ENCODE data around the gene WFDC2.

The WFDC2 gene, protein sequence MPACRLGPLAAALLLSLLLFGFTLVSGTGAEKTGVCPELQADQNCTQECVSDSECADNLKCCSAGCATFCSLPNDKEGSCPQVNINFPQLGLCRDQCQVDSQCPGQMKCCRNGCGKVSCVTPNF

DNA sequence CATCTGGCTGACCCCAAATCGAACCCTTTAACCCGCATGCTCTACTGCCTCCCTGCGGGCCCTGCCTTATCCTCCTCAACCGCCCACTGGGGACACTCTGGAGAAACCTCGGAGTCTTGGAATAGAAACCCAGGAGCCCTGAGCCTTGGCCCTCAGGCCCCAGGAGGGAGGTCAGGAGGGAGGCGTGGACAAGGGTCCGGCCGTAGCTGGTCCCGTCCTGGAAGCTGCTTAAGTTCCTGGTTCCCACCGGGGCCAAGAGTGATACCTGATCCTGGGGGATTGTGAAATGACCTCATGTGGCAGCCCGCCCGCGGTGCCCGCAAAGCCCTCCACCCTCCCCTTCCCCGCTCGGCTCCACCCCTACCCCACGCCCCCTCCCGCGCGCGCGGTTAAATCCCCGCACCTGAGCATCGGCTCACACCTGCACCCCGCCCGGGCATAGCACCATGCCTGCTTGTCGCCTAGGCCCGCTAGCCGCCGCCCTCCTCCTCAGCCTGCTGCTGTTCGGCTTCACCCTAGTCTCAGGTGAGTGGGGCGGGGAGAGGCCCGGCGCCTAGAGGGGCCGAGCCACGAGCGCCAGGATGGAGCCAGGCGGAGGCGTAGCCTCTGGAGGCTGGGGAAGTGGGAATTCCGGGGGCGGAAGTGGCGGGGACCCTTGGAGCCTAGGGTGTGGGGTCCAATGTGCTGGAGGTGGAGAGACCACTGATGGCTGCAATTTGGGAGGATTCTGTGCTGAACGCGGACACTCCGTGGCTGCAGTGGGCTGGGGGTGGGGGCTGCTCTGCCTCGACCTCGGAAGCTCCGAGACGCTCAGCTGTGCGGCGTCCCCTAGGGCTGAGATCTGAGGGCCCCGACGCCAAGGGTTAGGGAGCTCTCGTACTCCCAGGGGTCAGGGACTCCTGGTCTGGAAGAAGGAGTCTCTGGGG is at the start of gene WFDC2:
Gene WFDC2, plus strand, starts transcription at position 418 of the 926 bp plus-strand sequence. Its CDS starts 29 bp downstream, at position 447.
- DNase-seq, result no peak

DNA sequence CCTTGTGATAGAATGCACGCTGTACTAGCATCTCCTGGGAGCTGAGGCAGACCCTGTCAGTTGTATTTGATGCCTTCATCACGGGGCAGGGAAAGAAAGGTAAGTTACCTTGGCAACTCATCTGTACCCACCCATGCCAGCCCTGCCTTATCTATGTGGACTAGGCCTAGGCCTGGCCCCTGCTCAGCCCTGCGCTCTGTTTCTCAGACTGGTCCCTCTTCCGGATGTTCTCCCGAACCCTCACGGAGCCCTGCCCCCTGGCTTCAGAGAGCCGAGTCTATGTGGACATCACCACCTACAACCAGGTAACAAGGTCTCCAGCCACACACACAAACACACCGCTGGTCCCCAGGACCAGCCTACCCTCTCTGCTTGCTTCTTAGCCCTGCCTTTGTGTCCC is 49.4 kb upstream of the WFDC2 start:
- DNase-seq, result no peak

DNA sequence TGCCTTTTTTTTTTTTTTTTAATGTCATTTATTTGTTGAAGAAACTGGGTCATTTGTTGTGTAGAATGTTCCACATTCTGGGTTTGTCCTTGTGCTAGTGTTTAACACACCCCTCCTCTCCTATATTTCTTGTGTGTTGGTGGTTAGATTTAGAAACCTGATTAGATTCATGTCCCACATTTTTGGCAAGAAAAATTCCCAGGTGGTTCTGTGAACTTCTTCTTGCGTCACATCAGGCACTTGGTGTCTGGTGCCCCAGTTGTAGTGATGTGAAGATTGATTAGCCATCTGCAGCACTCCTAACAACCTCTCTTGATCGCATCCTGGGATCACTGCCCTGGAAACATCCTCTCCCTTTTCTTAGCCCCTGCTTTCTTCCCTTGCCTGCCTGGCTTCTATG is 45.9 kb upstream of the WFDC2 start:
- DNase-seq, result no peak

DNA sequence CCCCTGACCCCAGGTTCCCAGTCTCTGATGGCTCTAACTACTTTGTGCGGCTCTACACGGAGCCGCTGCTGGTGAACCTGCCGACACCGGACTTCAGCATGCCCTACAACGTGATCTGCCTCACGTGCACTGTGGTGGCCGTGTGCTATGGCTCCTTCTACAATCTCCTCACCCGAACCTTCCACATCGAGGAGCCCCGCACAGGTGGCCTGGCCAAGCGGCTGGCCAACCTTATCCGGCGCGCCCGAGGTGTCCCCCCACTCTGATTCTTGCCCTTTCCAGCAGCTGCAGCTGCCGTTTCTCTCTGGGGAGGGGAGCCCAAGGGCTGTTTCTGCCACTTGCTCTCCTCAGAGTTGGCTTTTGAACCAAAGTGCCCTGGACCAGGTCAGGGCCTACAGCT is 44.0 kb upstream of the WFDC2 start:
- no peak for DNase-seq

DNA sequence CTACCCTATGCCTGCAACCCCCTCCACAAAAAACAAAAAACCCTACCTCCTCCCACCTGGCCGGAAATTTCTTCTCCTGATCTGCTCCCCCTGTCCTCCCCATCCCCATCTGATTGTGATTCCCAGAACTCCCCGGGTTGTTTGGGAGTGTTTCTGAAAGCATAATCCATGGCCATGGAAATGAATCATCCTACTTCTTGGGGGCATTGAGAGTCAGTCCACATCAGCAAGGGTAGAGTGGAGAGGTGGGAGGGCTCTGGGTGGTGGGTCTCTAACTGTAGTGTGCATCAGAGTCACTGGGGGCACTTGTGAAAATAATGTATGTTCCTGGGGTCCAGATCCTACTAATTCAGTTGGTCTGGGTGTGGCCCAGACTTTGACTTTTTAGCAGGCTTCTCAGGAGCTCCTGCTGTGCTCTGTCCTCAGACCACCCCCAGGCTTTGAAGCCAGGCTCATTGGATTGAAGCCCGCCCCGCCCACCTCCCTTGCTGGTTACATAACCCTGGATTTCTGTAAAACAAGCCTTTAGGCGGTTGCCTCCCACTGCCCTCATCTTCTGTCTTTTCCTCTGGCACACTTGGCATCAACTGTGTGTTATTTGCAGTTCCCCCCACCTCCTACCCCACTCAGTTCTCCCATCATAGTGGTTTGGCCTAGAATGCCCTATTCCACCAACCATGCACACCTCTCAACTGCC is 43.1 kb upstream of the WFDC2 start:
- DNase-seq, result no peak

DNA sequence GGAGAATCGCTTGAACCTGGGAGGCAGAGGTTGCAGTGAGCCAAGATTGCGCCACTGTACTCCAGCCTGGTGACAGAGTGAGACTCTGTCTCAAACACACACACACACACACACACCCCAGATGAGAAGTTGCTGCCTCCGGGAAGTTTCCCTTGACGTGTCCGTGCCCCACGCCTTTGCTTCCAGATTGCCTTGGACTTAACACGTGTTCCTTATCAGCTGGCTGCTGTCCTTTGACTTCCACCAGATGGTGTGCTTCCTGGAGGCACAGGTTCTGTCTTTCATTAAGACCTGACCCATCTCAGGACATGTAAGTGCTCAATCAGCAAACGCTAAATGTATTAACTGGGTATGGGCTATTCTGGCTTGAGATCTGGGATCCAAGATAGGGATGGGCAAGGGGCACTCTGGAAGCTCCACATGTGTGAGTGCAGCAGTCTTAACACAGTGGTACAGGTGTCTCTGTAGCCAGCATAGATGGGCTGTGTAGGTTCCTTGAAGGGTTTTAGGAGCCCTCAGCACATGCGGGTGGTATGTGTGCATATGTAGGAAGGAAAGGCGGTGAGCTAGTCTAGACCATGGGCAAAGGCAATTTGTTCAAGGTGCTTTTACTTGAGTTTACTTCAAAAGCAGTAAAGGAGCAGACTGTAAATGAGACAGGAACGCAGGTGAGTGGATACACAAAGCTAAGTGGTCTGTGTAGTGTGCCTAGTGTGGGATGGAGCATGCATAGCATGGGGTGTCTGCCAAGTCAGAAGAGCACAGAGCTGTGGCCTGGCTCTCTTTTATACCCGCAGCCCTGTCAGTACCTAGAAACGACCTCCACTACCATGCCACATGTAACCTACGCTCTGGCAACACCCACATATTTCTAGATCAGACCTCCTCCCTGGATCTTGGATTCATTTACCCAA is 42.1 kb upstream of the WFDC2 start:
- DNase-seq, result no peak

DNA sequence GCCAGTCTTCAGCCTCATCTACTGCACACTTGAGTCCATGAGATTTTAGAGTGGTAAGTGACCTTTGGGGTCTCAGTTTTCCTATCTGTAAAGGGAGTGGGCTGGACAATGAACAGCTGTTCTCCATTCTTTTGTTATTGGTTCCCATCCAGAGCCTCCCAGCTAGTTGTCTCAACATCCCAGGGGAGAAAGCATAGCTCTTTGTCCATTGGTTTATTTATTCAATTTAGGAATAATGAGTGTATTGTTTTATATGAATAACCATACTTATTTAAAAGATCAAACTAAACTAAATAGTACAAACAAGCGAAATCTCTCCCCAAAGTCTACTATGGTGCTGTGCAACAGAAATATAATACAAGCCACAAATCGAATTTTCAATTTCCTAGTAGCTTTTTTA is 39.9 kb upstream of the WFDC2 start:
- no peak for DNase-seq

DNA sequence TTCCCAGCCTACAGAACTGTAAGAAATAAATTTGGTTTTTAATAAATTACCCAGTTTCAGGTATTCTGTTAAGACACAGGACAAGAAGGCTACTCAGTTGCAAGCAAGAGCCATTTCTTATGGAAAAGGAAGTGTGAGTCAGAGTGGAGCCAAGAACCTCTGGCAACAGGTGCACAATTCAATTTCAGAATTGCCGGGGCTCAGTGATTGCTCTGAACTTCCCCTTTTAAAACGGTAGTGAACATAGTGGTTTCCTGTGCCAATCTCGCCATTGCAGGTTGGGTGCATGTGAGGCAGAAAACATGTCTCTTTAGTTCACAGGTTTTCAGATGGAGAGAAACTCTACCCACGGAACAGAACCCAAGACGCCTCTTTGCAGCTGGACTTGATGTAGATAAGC is 37.3 kb upstream of the WFDC2 start:
- no peak for DNase-seq

DNA sequence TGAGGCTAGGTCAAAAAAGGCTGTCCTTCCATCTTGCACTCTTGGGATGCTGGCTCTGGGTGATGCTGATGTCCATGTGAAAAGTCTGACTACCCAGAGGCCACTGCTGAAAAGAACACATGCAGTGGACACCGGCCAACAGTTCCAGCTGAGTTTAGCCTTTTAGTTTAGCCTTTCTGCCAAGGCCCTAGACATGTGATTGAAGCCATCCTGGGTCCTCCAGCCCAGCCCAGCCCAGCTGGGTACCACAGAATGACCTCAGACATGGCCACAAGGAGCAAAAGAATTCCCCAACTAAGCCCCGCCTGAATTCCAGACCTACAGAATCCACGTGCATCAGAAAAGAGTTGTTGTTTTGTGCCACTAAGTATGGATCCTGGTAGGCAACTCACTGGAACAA is 36.2 kb upstream of the WFDC2 start:
- DNase-seq, result no peak

DNA sequence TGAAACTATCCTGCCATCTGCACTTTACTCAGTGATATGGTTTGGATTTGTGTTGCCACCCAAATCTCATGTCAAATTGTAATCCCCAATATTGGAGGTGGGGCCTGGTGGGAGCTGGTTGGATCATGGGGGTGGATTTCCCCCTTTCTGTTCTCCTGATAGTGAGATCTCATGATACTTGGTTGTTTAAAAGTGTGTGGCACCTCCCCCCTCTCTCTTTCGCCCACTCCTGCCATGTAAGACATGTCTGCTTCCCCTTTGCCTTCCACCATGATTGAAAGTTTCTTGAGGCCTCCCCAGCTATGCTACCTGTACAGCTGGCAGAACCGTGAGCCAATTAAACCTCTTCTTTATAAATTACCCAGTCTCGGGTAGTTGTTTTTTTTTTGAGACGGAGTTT is 35.6 kb upstream of the WFDC2 start:
- DNase-seq, result no peak

DNA sequence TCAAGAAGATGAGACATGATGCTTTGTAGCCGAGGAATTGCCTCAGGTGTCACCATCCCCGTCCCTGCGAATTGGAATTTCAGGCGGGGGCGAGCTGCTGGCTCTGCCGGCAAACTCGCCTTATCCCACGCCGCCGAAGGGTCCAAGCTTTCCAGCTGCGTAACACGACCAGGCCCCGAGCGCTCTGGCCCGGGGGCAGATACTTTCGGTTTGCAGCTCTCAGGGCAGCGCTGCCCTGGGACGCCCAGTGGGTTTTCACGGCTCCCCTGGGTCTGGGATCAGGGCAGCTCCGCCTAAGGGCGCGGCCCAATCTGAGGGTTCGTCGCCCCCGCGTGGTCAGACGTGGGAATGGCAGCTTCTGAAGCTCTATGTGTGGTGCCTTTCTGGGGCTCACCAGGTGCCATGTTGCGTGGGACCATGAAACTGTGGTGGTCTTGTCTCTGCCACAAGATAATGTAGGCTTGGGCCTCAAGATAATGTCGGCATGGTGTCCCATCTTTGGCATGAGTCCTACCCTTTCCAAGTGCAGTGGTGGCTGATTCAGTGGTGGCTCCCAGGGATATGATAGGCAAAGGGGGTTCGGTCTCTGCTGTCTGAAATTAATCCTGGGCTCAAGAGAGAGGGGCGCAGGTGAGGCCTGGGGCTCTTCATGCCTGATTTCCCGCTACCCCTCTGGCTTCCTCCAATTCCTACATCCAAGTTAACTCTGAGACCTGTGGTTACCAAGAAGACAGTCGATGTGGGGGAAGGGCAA is 32.6 kb upstream of the WFDC2 start:
- DNase-seq, result peak; percentile 65

DNA sequence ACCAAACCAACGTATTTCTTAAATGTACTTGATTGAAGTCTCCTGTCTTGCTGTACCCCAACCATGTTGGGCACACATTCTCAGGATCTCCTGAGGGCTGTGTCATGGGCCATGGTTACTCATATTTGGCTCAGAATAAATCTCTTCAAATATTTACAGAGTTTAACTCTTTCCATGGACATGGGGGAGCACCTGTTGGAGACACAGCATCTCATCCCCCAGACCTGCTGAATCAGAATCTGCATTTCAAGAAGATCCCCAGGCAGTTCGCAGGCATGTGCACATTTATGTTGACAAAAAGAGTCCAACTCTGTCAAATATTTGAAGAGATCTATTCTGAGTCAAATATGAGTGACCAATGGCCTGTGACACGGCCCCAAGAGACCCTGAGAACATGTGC is 29.1 kb upstream of the WFDC2 start:
- no peak for DNase-seq

DNA sequence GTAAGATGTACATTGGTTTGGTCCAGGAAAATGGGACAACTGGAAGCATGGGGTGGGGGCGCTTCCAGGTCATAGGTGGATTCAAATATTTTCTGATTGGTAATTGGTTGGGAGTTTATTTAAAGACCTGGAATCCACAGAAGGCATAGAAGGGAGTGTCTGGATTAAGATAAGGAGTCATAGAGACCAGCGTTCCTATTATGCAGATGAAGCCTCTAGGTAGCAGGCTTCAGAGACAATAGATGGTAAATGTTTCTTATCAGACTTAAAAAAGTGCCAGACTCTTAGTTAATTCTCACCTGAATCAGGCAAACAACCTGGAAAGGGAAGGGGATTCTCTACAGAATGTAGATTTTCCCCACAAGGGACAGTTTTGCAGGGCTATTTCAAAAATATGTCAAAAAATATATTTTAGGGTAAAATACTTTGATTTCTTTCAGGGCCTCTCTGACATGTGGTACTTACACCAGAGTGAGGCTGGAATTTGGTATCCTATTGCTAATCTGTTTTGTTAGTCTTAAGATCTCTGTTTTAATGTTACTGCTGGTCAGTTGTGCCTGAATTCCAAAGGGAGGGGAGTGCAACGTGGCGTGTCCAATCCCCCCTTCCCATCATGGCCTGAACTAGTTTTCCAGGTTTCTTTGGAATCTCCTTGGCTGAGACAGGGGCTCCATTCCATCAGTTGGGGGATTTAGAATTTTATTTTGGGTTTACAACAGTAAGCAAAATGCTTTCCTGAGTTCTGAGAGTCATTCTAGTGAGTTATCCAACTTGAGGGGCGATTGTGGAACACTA is 28.5 kb upstream of the WFDC2 start:
- no peak for DNase-seq

DNA sequence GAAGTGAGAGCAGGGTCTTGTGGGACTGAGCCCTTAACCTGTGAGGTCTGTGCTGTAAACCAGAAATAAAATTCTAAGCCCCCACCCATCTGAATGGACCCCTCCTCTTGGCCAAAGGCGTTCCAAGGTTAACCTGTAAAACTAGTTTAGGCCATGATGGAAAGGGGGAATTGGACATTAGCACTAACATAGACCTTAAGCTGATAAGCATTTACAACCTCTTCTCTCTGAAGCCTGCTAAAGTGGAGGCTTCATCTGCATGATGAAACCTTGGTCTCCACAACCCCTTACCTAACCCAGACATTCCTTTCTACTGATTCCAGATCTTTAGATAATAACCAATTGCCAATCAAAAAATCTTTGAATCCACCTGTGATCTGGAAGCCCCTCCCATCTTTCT is 27.8 kb upstream of the WFDC2 start:
- no peak for DNase-seq

DNA sequence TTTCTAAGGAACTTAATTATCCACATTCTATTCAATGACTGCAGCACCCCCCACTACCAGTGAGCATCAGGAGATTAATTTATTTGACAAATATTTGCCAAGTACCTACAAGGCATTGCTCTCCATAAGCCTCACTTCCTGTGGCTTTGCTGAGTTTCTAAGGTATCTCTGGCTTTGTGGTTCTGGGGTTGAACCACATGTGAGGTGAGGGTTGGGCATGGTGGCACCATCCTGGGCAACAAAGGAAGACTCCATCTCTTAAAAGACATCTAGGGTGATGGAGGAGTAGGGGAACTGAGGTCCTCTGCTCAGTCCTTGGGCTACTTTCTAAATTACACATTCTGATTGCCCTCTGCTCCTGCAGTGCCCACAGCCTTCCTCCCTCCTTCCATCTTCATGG is 25.5 kb upstream of the WFDC2 start:
- DNase-seq, result no peak

DNA sequence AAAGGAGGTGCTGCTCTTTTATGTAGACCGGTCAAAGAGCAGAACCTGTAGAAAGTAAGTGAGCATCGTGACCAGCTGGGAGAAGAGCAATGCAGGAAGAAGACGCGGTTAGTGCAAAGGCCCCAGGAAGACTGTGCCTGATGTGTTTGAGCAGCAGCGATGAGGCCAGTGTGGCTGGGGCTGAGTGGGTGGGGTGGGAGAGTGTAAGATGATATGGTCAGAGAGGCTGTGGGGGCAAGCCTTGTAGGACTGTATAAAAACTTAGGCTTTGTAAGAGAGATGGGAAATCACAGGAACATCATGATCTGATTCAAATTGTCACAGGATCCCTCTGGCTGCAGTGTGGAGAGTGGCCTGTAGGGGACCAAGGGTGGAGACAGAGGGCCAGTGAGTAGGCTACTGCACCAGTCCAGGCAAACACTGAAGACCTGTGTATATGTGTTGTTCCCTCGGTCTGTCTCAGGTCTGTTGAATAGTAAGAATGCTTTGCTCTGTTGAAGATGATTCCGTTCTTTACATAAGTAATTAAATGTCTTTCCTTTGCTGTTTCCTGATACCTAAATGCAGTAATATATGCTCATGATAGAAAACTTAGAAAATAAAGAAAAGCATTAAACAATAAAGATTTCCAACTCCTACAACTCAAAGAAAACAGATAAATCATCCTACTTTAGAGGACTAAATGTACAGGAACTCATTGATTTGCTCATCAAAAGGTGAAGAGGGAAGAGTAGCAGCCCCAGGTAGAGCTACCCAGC is 23.6 kb upstream of the WFDC2 start:
- DNase-seq, result no peak

DNA sequence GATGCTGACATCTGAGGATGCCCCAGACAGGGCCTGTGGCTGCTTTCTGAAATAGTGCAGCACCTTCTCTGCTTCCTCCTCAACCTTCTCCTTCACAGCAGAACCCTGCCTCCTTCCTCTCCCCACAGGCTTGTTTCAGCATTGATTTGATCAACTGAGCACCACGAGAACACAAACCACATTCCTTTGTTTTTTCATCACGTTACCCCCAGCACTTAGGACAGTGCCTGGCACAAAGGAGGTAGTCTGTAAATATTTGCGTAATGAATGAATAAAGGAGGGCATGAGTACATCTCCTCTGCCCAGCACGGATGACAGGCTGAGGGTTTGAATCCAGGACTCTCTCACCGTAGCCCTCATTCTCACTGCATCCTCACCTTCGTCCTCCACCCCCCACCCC is 21.3 kb upstream of the WFDC2 start:
- DNase-seq, result no peak

DNA sequence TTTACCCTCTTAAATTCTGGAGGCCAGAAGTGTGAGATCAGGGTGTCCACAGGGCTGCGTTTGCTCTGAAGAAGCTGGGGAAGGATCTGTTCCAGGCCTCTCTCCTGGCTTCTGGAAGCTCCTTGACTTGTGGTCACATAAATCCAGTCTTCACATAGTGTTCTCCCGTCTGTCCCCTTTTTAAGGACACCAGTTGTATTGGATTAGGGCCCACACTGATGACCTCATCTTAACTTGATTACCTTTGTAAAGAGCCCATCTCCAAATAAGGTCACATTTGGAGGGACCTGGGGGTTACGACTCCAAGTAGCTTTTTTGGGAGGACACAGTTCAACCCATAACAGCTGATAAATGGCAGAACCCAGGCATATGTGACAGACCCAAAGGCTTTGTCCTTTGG is 20.0 kb upstream of the WFDC2 start:
- DNase-seq, result no peak

DNA sequence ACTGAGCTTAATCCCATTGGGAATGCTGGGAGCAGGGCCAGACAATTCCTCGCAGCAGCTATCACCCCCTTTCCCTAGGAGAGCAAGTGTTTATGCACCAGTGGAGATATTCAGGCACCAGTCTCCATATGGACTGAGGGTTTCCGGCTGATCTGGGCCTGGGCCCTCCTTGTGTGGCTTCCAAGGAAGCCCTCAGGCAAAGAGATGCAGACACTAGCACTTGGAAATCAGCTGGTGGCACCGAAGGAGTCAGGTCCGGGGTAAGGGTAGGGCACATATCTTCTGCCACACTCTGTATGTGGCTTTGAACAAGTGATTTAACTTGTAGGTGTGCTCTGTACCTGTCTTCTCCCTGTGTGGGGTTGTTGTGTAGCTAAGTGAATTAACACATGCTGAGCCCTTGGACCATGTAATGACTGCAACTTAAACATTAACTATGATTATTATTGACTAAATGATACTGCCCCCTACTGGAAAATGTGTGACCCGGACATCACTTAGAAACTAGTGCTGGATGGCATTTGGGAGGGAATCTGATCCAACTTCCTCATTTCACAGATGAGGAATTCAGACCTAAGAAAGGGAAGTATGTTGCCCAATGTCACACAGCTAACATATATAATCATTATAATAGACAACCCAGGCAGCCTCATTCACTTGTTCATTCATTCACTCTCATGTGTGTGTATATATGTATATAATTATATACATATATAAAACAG is 19.3 kb upstream of the WFDC2 start:
- DNase-seq, result peak; percentile 49

DNA sequence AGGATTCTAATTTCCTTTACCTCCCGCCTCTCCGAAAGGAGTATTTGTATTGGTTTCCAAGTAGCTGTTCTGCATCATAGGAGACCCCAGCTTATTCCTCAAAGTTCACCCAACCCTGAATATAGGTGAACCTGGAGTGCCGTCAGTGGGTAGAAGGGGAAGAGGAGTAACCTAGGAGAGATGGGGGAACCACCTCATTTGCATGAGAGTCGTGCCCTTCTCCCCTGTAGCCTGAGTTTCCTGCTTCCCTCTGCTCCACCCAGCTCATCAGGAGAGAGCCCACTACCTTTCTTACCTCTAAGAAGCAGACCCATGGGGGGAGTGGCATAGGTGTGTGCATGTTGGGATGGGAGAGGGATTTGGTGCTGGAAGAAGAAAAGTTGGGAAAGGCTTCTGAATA is 17.3 kb upstream of the WFDC2 start:
- no peak for DNase-seq

Data from NCI-H1694 (cell line).